HCT116 (cell line): ENCODE data around the gene CALM3. TPM values are rescaled to one million over a fixed set of nuclear protein-coding genes. Genes with fewer than 3 reads are reported as not detected.

ENCODE experiments used
- ATAC-seq: fragments of 200-7000 bp; cut with Tn5 transposase; 2 replicates; pipeline ENCODE4 v1.9.1; 2020; ENCODE audit warnings: mild to moderate bottlenecking, moderate library complexity
- BruUV-seq: library from RNA; stranded (reverse); fragments of 400-500 nt; replicated peaks from 2 replicates; lab custom pipeline; 2021; lab: Mats Ljungman, UMichigan
- CTCF ChIA-PET: fragments of 300-600 bp; sonication (Branson Sonifier 250); formaldehyde crosslinking; loops from one replicate; lab custom pipeline; 2021; ENCODE audit warnings: antibody characterized with exemption; lab: Charles Lee
- POLR2A ChIA-PET: fragments of 300-600, 350-600 bp; sonication (Branson Sonifier 250); formaldehyde crosslinking; loops from one replicate; lab custom pipeline; 2021; ENCODE audit warnings: antibody characterized with exemption; lab: Charles Lee
- RAD21 ChIA-PET, 2 experiments: fragments of 300-600 bp; sonication (Branson Sonifier 250); formaldehyde crosslinking; loops; one replicate each; lab custom pipeline; 2023; ENCODE audit warnings: low total read pairs in 2 of 2; ENCODE audit not compliant: uncharacterized antibody in 2 of 2, unreplicated experiment in 2 of 2, low non-redundant PET in 1 of 2; lab: Charles Lee
- DNase-seq: peaks from one replicate; pipeline ENCODE4 v3.0.0-alpha.2; 2010; ENCODE audit warnings: low read depth, low spot score
- H2AFZ ChIP-seq: fragments of 200-600 bp; shearing (Covaris generic), sonication (generic); 2 replicates; pipeline ENCODE4 v1.6.1; 2017; ENCODE audit warnings: low read depth, mixed run types, mixed read lengths, antibody characterized with exemption, low read length; ENCODE audit not compliant: poor library complexity, severe bottlenecking
- H3K27ac ChIP-seq: 2 replicates; pipeline ENCODE4 v1.5.1; 2012; ENCODE audit warnings: low read depth, low read length
- H3K27me3 ChIP-seq: fragments of 200-600 bp; sonication (generic); 2 replicates; pipeline ENCODE4 v1.6.1; 2016; ENCODE audit warnings: mixed run types, low read length, mixed read lengths; ENCODE audit not compliant: insufficient read depth
- H3K36me3 ChIP-seq, 2 experiments: fragments of 200-500 bp in 1 of 2; fragments of 200-600 bp in 1 of 2; sonication (Bioruptor generic) in 1 of 2; sonication (generic) in 1 of 2; 2 replicates each; pipeline versions ENCODE4 v1.5.1 to v1.6.1; 2014 to 2016; ENCODE audit warnings: low read length in 2 of 2, inconsistent platforms in 1 of 2, mixed read lengths in 1 of 2, mixed run types in 1 of 2; ENCODE audit not compliant: insufficient read depth in 2 of 2, control insufficient read depth in 1 of 2
- H3K4me1 ChIP-seq, 2 experiments: fragments of 200-600 bp in 1 of 2; sonication (generic) in 1 of 2; 2 replicates each; pipeline versions ENCODE4 v1.5.1 to v1.6.1; 2012 to 2017; ENCODE audit warnings: low read length in 2 of 2, inconsistent platforms in 1 of 2, mild to moderate bottlenecking in 1 of 2, mixed read lengths in 1 of 2, mixed run types in 1 of 2, moderate library complexity in 1 of 2; ENCODE audit not compliant: insufficient read depth in 2 of 2, control insufficient read depth in 1 of 2
- H3K4me2 ChIP-seq: fragments of 200-600 bp; sonication (generic); 2 replicates; pipeline ENCODE4 v1.6.1; 2017; ENCODE audit warnings: mixed run types, low read length, mixed read lengths
- H3K4me3 ChIP-seq, 2 experiments: fragments of 200-600 bp in 1 of 2; sonication (generic) in 1 of 2; replicated peaks in 1 of 2; 2 replicates each; pipeline ENCODE4 v1.5.1; 2011 to 2016; ENCODE audit warnings: low read length in 2 of 2, control low read depth in 1 of 2, low read depth in 1 of 2, mild to moderate bottlenecking in 1 of 2, mixed read lengths in 1 of 2, mixed run types in 1 of 2
- H3K79me2 ChIP-seq: fragments of 200-600 bp; sonication (generic); 2 replicates; pipeline ENCODE4 v1.6.1; 2017; ENCODE audit warnings: mild to moderate bottlenecking, mixed run types, low read length, moderate library complexity, mixed read lengths; ENCODE audit not compliant: insufficient read depth
- H3K9ac ChIP-seq: fragments of 200-600 bp; sonication (generic); 2 replicates; pipeline ENCODE4 v1.6.1; 2016; ENCODE audit warnings: low read length, mixed read lengths
- H3K9me2 ChIP-seq: fragments of 200-600 bp; sonication (generic), shearing (Covaris generic); 2 replicates; pipeline ENCODE4 v1.6.1; 2017; ENCODE audit warnings: mixed run types, mild to moderate bottlenecking, moderate library complexity; ENCODE audit not compliant: insufficient read depth
- H3K9me3 ChIP-seq, 2 experiments: fragments of 200-500 bp in 1 of 2; fragments of 200-600 bp in 1 of 2; sonication (Bioruptor generic) in 1 of 2; sonication (generic) in 1 of 2; 2 replicates each; pipeline ENCODE4 v1.6.1; 2014 to 2017; ENCODE audit warnings: low read length in 2 of 2, mixed read lengths in 2 of 2, inconsistent platforms in 1 of 2, low read depth in 1 of 2, mild to moderate bottlenecking in 1 of 2, mixed run types in 1 of 2, moderate library complexity in 1 of 2; ENCODE audit not compliant: control insufficient read depth in 1 of 2, insufficient read depth in 1 of 2
- H4K20me1 ChIP-seq: fragments of 200-600 bp; sonication (generic), shearing (Covaris generic); 2 replicates; pipeline ENCODE4 v1.6.1; 2017; ENCODE audit warnings: mixed run types, mild to moderate bottlenecking, moderate library complexity; ENCODE audit not compliant: insufficient read depth
- ATF3 ChIP-seq: IDR thresholded peaks from 2 replicates; pipeline ENCODE4 v1.6.1; 2012
- CEBPB ChIP-seq: IDR thresholded peaks from 2 replicates; pipeline ENCODE4 v1.6.1; 2012; ENCODE audit warnings: low read depth
- CTCF ChIP-seq, 3 experiments: fragments of 200-600 bp in 1 of 3; sonication (generic) in 1 of 3; IDR thresholded peaks in 2 of 3; conservative IDR thresholded peaks in 1 of 3; 2 replicates each; pipeline ENCODE4 v1.5.1; 2012 to 2017; ENCODE audit warnings: low read depth in 2 of 3, low read length in 2 of 3, antibody characterized with exemption in 1 of 3, borderline replicate concordance in 1 of 3, control low read depth in 1 of 3, mild to moderate bottlenecking in 1 of 3, mixed read lengths in 1 of 3, mixed run types in 1 of 3, moderate library complexity in 1 of 3; ENCODE audit not compliant: insufficient read depth in 1 of 3
- EGR1 ChIP-seq: IDR thresholded peaks from 2 replicates; pipeline ENCODE4 v1.6.1; 2012; ENCODE audit warnings: low read depth
- EZH2 ChIP-seq: fragments of 200-600 bp; sonication (generic); IDR thresholded peaks from 2 replicates; pipeline ENCODE4 v1.6.1; 2017; ENCODE audit warnings: antibody characterized with exemption, mixed run types
- FOSL1 ChIP-seq: IDR thresholded peaks from 2 replicates; pipeline ENCODE4 v1.6.1; 2012; ENCODE audit warnings: low read depth
- JUND ChIP-seq: IDR thresholded peaks from 2 replicates; pipeline ENCODE4 v1.6.1; 2012
- POLR2AphosphoS5 ChIP-seq: IDR thresholded peaks from 2 replicates; pipeline ENCODE4 v1.6.1; 2011; ENCODE audit warnings: mild to moderate bottlenecking, low read depth, low read length, moderate library complexity
- RAD21 ChIP-seq: IDR thresholded peaks from 2 replicates; pipeline ENCODE4 v1.6.1; 2012; ENCODE audit warnings: low read depth, mild to moderate bottlenecking
- SP1 ChIP-seq: IDR thresholded peaks from 2 replicates; pipeline ENCODE4 v1.6.1; 2012; ENCODE audit warnings: low read depth
- SRF ChIP-seq: IDR thresholded peaks from 2 replicates; pipeline ENCODE4 v1.6.1; 2012; ENCODE audit warnings: low read depth
- TCF7L2 ChIP-seq: IDR thresholded peaks from 2 replicates; pipeline ENCODE4 v1.7.0; 2011; ENCODE audit warnings: borderline replicate concordance, inconsistent platforms; ENCODE audit not compliant: insufficient read depth, insufficient read length; ENCODE audit errors: extremely low read depth
- YY1 ChIP-seq: IDR thresholded peaks from 2 replicates; pipeline ENCODE4 v1.6.1; 2011; ENCODE audit warnings: low read length, low read depth, moderate library complexity, mild to moderate bottlenecking; ENCODE audit not compliant: insufficient replicate concordance; ENCODE audit errors: extremely low read depth
- ZNF274 ChIP-seq: fragments of 200-500 bp; sonication (Bioruptor generic); IDR thresholded peaks from 2 replicates; pipeline ENCODE4 v1.6.1; 2014; ENCODE audit warnings: mild to moderate bottlenecking, low read depth, low read length, inconsistent platforms
- intact Hi-C: fragments of 100-400 bp; cut with micrococcal nuclease; formaldehyde crosslinking; loops from 2 replicates; pipeline ENCODE4 v1.10.0; 2022
- total RNA-seq: library from RNA; stranded (reverse); gene quantifications from one replicate; pipeline ENCODE4 v1.2.1, GENCODE V29; 2021; ENCODE audit not compliant: unreplicated experiment
- TF ChIP-seq, protein P1 (sequence below): IDR thresholded peaks from 2 replicates; pipeline ENCODE4 v1.6.1; 2012; ENCODE audit warnings: low read depth

The CALM3 gene
- total RNA-seq, 1 experiment from 2014 or later, result 335 TPM

- DNase-seq, result no peak
- Histone ChIP-seq H2AFZ (no peak overlapping the region), H3K9me3 (no peaks in the 10 kb centered on the region), H3K9ac (no peak overlapping the region), H3K4me2 (no peak overlapping the region), H4K20me1 (no peaks in the 10 kb centered on the region), H3K9me2 (no peaks in the 10 kb centered on the region), H3K27me3 (no peaks in the 10 kb centered on the region), H3K36me3 (no peaks in the 10 kb centered on the region), H3K79me2 (no peaks in the 10 kb centered on the region), H3K4me1 (0 out of 4 replicates have a peak, but pooled peaks cover 0 to 3% of the 10 kb centered on the region in 2 experiments), H3K27ac (no peak overlapping the region), H3K4me3 (no peak overlapping the region)
- CTCF ChIA-PET, result interaction anchor here (0.6 kb wide), 1 partner anchor 77 kb away, joined by 3 read pairs; no protein-coding TSS in a partner anchor
- TF ChIP-seq SP1 (no peak), RAD21 (no peak), YY1 (no peak), EZH2 (no peak), FOSL1 (no peak), JUND (no peak), CTCF (IDR thresholded peaks at IDR 0.05 in 2 of 3, conservative IDR thresholded peaks at IDR 0.05 in 1 of 3; ENCODE audit: borderline replicate concordance in 1 of 3, insufficient read depth in 1 of 3, low read depth in 2 of 3, low read length in 2 of 3) (no peak), EGR1 (no peak), ATF3 (no peak), ZNF274 (no peak), CEBPB (no peak), SRF (no peak), TCF7L2 (no peak), POLR2AphosphoS5 (no peak)
- TF ChIP-seq, protein P1, sequence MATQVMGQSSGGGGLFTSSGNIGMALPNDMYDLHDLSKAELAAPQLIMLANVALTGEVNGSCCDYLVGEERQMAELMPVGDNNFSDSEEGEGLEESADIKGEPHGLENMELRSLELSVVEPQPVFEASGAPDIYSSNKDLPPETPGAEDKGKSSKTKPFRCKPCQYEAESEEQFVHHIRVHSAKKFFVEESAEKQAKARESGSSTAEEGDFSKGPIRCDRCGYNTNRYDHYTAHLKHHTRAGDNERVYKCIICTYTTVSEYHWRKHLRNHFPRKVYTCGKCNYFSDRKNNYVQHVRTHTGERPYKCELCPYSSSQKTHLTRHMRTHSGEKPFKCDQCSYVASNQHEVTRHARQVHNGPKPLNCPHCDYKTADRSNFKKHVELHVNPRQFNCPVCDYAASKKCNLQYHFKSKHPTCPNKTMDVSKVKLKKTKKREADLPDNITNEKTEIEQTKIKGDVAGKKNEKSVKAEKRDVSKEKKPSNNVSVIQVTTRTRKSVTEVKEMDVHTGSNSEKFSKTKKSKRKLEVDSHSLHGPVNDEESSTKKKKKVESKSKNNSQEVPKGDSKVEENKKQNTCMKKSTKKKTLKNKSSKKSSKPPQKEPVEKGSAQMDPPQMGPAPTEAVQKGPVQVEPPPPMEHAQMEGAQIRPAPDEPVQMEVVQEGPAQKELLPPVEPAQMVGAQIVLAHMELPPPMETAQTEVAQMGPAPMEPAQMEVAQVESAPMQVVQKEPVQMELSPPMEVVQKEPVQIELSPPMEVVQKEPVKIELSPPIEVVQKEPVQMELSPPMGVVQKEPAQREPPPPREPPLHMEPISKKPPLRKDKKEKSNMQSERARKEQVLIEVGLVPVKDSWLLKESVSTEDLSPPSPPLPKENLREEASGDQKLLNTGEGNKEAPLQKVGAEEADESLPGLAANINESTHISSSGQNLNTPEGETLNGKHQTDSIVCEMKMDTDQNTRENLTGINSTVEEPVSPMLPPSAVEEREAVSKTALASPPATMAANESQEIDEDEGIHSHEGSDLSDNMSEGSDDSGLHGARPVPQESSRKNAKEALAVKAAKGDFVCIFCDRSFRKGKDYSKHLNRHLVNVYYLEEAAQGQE, result no peak
- BruUV-seq, result no TSS peak
- POLR2A ChIA-PET, result interaction anchor here (0.7 kb wide), 1 partner anchor 1610 kb away, joined by 4 read pairs; the partner anchor contains the start of gene CARD8
- no peak for ATAC-seq
- intact Hi-C loops, result no loop called here
- RAD21 ChIA-PET, result no interaction called here
Measured at GRCh38 chr19:46646402-46646801, 45.3 kb downstream of the CALM3 start.
